ENCODE results near the gene B3GALNT1.

Gene B3GALNT1

GRCh38 chr3:161072211-161072621 lies 32.9 kb downstream of the B3GALNT1 start:
- Histone ChIP-seq H3K27me3 (ENCODE audit: insufficient read depth, poor library complexity, severe bottlenecking) (no peaks in the 10 kb centered on the region), H3K36me3 (ENCODE audit: low read depth) (no peaks in the 10 kb centered on the region), H3K4me3 (ENCODE audit: severe bottlenecking) (no peak overlapping the region), H3K27ac (ENCODE audit: poor library complexity, severe bottlenecking) (no peak overlapping the region), H3K9me3 (ENCODE audit: severe bottlenecking) (no peaks in the 10 kb centered on the region), H3K4me1 (ENCODE audit: insufficient read depth, poor library complexity, severe bottlenecking) (peaks cover 8% of the 10 kb centered on the region)
- DNase-seq (ENCODE audit: low spot score): no peak
- TF ChIP-seq, protein P1, sequence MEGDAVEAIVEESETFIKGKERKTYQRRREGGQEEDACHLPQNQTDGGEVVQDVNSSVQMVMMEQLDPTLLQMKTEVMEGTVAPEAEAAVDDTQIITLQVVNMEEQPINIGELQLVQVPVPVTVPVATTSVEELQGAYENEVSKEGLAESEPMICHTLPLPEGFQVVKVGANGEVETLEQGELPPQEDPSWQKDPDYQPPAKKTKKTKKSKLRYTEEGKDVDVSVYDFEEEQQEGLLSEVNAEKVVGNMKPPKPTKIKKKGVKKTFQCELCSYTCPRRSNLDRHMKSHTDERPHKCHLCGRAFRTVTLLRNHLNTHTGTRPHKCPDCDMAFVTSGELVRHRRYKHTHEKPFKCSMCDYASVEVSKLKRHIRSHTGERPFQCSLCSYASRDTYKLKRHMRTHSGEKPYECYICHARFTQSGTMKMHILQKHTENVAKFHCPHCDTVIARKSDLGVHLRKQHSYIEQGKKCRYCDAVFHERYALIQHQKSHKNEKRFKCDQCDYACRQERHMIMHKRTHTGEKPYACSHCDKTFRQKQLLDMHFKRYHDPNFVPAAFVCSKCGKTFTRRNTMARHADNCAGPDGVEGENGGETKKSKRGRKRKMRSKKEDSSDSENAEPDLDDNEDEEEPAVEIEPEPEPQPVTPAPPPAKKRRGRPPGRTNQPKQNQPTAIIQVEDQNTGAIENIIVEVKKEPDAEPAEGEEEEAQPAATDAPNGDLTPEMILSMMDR (IDR thresholded peaks at IDR 0.05; ENCODE audit: poor library complexity, severe bottlenecking): no peak
- ATAC-seq (ENCODE audit: low read depth): no peak

GRCh38 chr3:161070980-161071663 lies 34.0 kb downstream of the B3GALNT1 start:
- Histone ChIP-seq H3K27ac (ENCODE audit: poor library complexity, severe bottlenecking) (no peak overlapping the region), H3K4me1 (ENCODE audit: insufficient read depth, poor library complexity, severe bottlenecking) (peaks cover 8% of the 10 kb centered on the region), H3K27me3 (ENCODE audit: insufficient read depth, poor library complexity, severe bottlenecking) (no peaks in the 10 kb centered on the region), H3K36me3 (ENCODE audit: low read depth) (no peaks in the 10 kb centered on the region), H3K4me3 (ENCODE audit: severe bottlenecking) (no peak overlapping the region), H3K9me3 (ENCODE audit: severe bottlenecking) (no peaks in the 10 kb centered on the region)
- ATAC-seq (ENCODE audit: low read depth) (no peak), DNase-seq (ENCODE audit: low spot score) (no peak)
- TF ChIP-seq, protein P1 (IDR thresholded peaks at IDR 0.05; ENCODE audit: poor library complexity, severe bottlenecking): no peak

- Histone ChIP-seq H3K36me3 (ENCODE audit: low read depth) (no peaks in the 10 kb centered on the region), H3K27ac (ENCODE audit: poor library complexity, severe bottlenecking) (peak overlapping the region; percentile 28), H3K4me3 (ENCODE audit: severe bottlenecking) (no peak overlapping the region), H3K4me1 (ENCODE audit: insufficient read depth, poor library complexity, severe bottlenecking) (peaks cover 8% of the 10 kb centered on the region), H3K27me3 (ENCODE audit: insufficient read depth, poor library complexity, severe bottlenecking) (no peaks in the 10 kb centered on the region), H3K9me3 (ENCODE audit: severe bottlenecking) (no peaks in the 10 kb centered on the region)
- TF ChIP-seq, protein P1 (IDR thresholded peaks at IDR 0.05; ENCODE audit: poor library complexity, severe bottlenecking): no peak
- no peak; the same call in 1 of the 3 replicates for ATAC-seq (ENCODE audit: low read depth)
- DNase-seq (ENCODE audit: low spot score): no peak
Measured at GRCh38 chr3:161070252-161070930, 34.8 kb downstream of the B3GALNT1 start.

DNA sequence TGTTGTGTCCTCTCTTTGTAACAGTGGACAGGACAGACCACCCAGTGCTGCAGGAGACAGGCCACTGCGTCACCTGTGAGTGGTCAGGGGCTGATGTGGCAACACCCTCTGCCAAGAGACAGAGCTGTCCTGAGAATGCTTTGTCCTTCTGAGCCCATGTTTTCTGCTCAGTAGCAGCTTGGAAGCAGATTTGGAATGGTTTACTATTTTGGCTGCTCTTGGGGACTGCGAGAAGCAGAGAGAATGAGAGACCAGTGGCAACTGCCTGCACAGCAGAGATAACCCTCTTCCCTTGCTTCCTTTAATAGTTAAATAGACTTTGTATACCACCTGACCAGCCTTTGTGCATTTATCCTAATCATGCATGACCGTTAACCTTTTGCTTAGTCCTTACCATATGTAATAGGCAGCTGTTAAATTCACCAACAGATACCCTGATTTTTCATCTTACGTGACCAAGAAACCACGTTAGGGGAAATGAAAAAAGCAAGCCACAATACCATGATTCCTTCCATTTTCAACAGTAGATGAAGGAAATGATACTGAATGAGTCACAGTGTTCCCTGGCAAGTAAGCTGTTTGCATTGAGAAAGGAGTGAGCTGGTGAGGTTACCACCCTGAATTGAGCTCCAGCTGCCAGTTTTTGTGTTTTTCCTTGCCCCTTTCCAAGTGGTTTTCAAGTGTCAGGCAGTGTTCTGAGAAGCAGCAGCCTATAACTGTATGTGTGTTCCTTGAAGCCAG lies 35.5 kb downstream of the B3GALNT1 start:
- TF ChIP-seq, protein P1 (IDR thresholded peaks at IDR 0.05; ENCODE audit: poor library complexity, severe bottlenecking): no peak
- H3K4me3 ChIP-seq (ENCODE audit: severe bottlenecking): no peak overlapping the region
- no peaks in the 10 kb centered on the region for H3K27me3 ChIP-seq (ENCODE audit: insufficient read depth, poor library complexity, severe bottlenecking)
- ATAC-seq (ENCODE audit: low read depth): peak; percentile 97
- H3K36me3 ChIP-seq (ENCODE audit: low read depth): no peaks in the 10 kb centered on the region
- no peaks in the 10 kb centered on the region for H3K9me3 ChIP-seq (ENCODE audit: severe bottlenecking)
- H3K4me1 ChIP-seq (ENCODE audit: insufficient read depth, poor library complexity, severe bottlenecking): peaks cover 8% of the 10 kb centered on the region
- DNase-seq (ENCODE audit: low spot score): no peak
- H3K27ac ChIP-seq (ENCODE audit: poor library complexity, severe bottlenecking): peak overlapping the region; percentile 28

All from RWPE2 (cell line).